Uterus (tissue), 4 donors: ENCODE data around the gene KLRC3. TPM values are rescaled to one million over a fixed set of nuclear protein-coding genes. Genes with fewer than 3 reads are reported as not detected.
"Not testable (repeated sequence)": the region's sequence is repeated elsewhere in the genome, so short reads cannot be mapped to it uniquely, and the experiment has no call there.

ENCODE experiments used
- DNase-seq, 2 donors: peaks; one replicate each; pipeline ENCODE4 v3.0.0-alpha.2; 2019 to 2020
- H3K27ac ChIP-seq, 2 donors: fragments of 200-600 bp; sonication (generic); 1 replicate in 1 of 2; 2 replicates in 1 of 2; pipeline ENCODE4 v1.5.1; 2016 to 2018
- H3K27me3 ChIP-seq, 2 donors: fragments of 200-600 bp; sonication (generic); one replicate each; pipeline ENCODE4 v1.5.1; 2018 to 2019; ENCODE audit warnings: control low read depth in 1 of 2
- H3K36me3 ChIP-seq, 2 donors: fragments of 200-600 bp; sonication (generic); one replicate each; pipeline ENCODE4 v1.5.1; 2019; ENCODE audit warnings: control low read depth in 1 of 2
- H3K4me1 ChIP-seq, 2 donors: fragments of 200-600 bp; sonication (generic); one replicate each; pipeline ENCODE4 v1.5.1; 2018 to 2019; ENCODE audit warnings: control low read depth in 1 of 2
- H3K4me3 ChIP-seq, 2 donors: fragments of 200-600 bp; sonication (generic); 1 replicate in 1 of 2; 2 replicates in 1 of 2; pipeline ENCODE4 v1.5.1; 2018 to 2019; ENCODE audit warnings: mild to moderate bottlenecking in 1 of 2
- H3K9me3 ChIP-seq, 2 donors: fragments of 200-600 bp; sonication (generic); one replicate each; pipeline ENCODE4 v1.5.1; 2019; ENCODE audit warnings: control low read depth in 1 of 2
- POLR2A ChIP-seq, 2 donors: fragments of 450-650 bp; IDR thresholded peaks; one replicate each; pipeline ENCODE4 v1.6.1; 2016; ENCODE audit warnings: antibody characterized with exemption in 2 of 2, mild to moderate bottlenecking in 1 of 2, moderate library complexity in 1 of 2
- intact Hi-C: fragments of 100-400 bp; cut with DNase I; formaldehyde crosslinking; loops from one replicate; pipeline ENCODE4 v1.15.1; 2023; ENCODE audit warnings: low total_unique reads
- total RNA-seq, 4 donors: library from RNA; depleted of rRNA in 3 of 4; stranded (reverse); fragments of >200 nt in 3 of 4; gene quantifications; one replicate each; pipeline versions ENCODE4 v1.1.0 to v1.2.4, GENCODE V29; 2014 to 2023
- TF ChIP-seq, protein P1 (sequence below), 4 experiments: fragments of 200-600 bp in 2 of 4; fragments of 450-650 bp in 2 of 4; sonication (generic) in 2 of 4; IDR thresholded peaks; one replicate each; pipeline ENCODE4 v1.5.1; 2016 to 2019; ENCODE audit warnings: antibody characterized with exemption in 4 of 4, mild to moderate bottlenecking in 2 of 4, moderate library complexity in 1 of 4
- donor health status: DM: yes; HTN: yes; CAD: no.

KLRC3 gene
- total RNA-seq, 4 donors from 2014 or later, result 1.8 TPM; not detected in 3

DNA sequence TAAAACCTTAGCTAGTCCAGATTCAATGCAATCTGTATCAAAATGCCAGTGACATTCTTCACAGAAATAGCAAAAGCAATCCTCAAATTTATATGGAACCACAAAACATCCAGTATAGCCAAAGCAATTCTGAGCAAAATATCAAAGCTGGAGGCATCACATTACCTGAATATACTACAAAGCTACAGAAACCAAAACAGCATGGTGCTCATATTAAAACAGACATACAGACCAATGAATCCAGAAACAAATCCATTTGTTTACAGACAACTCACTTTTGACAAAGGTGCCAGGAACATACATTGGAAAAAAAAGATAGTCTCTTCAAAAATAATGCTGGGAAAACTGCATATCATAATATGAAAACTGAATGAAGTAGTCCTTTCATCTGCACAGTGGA is 15.6 kb downstream of the KLRC3 start:
- no peaks in the 10 kb centered on the region for H3K4me1 ChIP-seq
- no peaks in the 10 kb centered on the region for H3K36me3 ChIP-seq
- H3K4me3 ChIP-seq, result no peak overlapping the region
- intact Hi-C loops, result no loop called here
- no peak overlapping the region for H3K27ac ChIP-seq
- no peak for DNase-seq
- H3K9me3 ChIP-seq, result no peaks in the 10 kb centered on the region
- no peak for TF ChIP-seq POLR2A (IDR thresholded peaks at IDR 0.05)
- TF ChIP-seq, protein P1, sequence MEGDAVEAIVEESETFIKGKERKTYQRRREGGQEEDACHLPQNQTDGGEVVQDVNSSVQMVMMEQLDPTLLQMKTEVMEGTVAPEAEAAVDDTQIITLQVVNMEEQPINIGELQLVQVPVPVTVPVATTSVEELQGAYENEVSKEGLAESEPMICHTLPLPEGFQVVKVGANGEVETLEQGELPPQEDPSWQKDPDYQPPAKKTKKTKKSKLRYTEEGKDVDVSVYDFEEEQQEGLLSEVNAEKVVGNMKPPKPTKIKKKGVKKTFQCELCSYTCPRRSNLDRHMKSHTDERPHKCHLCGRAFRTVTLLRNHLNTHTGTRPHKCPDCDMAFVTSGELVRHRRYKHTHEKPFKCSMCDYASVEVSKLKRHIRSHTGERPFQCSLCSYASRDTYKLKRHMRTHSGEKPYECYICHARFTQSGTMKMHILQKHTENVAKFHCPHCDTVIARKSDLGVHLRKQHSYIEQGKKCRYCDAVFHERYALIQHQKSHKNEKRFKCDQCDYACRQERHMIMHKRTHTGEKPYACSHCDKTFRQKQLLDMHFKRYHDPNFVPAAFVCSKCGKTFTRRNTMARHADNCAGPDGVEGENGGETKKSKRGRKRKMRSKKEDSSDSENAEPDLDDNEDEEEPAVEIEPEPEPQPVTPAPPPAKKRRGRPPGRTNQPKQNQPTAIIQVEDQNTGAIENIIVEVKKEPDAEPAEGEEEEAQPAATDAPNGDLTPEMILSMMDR (IDR thresholded peaks at IDR 0.05), result no peak
- no peaks in the 10 kb centered on the region for H3K27me3 ChIP-seq

DNA sequence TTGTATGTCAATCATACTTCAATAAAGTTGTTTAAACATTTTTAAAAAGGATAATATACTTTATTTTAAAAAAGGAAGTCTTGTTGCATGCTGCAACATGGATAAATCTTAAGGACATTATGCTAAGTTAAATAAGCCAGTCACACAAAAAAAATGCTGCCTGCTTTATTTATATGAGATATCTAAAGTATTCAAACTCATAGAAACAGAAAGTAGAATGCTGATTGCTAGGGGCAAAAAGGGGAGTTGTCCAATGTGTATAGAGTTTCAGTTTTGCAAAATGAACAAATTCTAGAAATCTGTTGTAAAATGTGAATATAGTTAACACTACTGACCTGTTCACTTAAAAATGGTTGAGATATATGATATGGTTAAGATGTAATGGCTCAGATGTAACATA is 19.6 kb downstream of the KLRC3 start:
- intact Hi-C loops, result no loop called here
- TF ChIP-seq, protein P1 (IDR thresholded peaks at IDR 0.05), result no peak
- no peak for TF ChIP-seq POLR2A (IDR thresholded peaks at IDR 0.05)
- no peak overlapping the region for H3K4me3 ChIP-seq

DNA sequence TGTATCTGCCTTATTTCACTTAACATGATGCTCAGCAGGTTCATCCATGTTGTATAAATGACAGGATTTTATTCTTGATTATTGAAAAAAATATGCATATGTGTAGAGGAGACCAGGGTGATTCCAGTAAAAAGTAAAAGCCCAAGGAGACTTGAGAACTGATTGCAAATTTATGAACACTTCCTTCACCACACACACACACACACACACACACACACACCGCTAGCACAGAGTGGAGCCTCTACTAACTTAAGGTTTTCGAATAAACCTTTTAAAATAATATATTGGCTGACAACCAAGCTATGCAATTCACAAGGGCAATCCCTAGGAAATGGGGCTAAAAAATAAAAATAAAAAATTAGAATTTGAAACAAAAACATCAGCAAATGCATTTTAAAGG is 22.2 kb downstream of the KLRC3 start:
- Histone ChIP-seq H3K27ac (no peak overlapping the region), H3K9me3 (no peaks in the 10 kb centered on the region), H3K4me1 (no peaks in the 10 kb centered on the region), H3K4me3 (no peak overlapping the region), H3K36me3 (no peaks in the 10 kb centered on the region), H3K27me3 (no peaks in the 10 kb centered on the region)
- no peak for DNase-seq
- intact Hi-C loops, result no loop called here
- no peak for TF ChIP-seq POLR2A (IDR thresholded peaks at IDR 0.05)
- TF ChIP-seq, protein P1 (IDR thresholded peaks at IDR 0.05), result no peak

More for the DNA sequence above, 19.6 kb downstream of the KLRC3 start:
- no peaks in the 10 kb centered on the region for H3K36me3 ChIP-seq
- H3K4me1 ChIP-seq, result no peaks in the 10 kb centered on the region
- H3K27me3 ChIP-seq, result no peaks in the 10 kb centered on the region
- H3K9me3 ChIP-seq, result no peaks in the 10 kb centered on the region
- H3K27ac ChIP-seq, result no peak overlapping the region
- no peak for DNase-seq

DNA sequence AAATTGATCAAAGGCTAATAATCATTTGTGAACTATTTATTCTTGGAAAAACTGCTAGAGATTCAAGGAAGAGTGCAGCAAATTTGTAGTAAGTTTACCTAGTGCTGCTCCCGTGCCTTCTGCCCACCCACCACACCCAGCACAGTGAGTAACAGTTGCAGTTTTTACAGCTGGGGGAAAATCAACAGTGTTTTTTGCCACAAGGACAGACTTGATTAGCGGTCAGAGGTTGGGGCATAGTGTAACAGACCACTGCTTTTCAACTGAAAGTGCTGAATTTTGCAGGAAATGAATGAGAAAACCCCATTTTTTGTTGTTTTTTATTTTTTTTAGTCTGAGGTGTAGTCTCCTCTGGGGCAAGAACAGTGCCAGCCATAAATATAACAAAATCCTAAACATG is 23.1 kb downstream of the KLRC3 start:
- intact Hi-C loops, result no loop called here
- H3K27me3 ChIP-seq, result no peaks in the 10 kb centered on the region
- no peaks in the 10 kb centered on the region for H3K36me3 ChIP-seq
- no peaks in the 10 kb centered on the region for H3K9me3 ChIP-seq
- no peak overlapping the region for H3K27ac ChIP-seq
- no peaks in the 10 kb centered on the region for H3K4me1 ChIP-seq
- TF ChIP-seq POLR2A (IDR thresholded peaks at IDR 0.05), result no peak
- TF ChIP-seq, protein P1 (IDR thresholded peaks at IDR 0.05), result no peak
- H3K4me3 ChIP-seq, result no peak overlapping the region
- no peak for DNase-seq

DNA sequence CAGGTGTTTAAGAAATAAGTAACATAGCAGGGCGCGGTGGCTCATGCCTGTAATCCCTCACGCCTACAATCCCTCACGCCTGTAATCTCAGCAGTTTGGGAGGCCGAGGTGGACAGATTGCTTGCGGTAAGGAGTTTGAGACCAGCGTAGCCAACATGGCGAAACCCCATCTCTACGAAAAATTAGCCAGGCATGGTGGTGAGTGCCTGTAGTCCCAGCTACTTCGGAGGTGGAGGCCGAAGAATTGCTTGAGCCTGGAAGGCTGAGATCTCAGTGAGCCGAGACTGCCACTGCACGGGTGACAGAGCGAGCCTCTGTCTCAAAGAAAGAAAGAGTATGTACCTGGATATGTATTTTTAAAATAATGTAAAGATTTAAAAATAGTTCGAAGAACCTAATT is 24.2 kb downstream of the KLRC3 start:
- H3K4me1 ChIP-seq, intact Hi-C loops, DNase-seq, H3K27me3 ChIP-seq, H3K27ac ChIP-seq, H3K36me3 ChIP-seq, H3K4me3 ChIP-seq, H3K9me3 ChIP-seq: not testable (repeated sequence)

DNA sequence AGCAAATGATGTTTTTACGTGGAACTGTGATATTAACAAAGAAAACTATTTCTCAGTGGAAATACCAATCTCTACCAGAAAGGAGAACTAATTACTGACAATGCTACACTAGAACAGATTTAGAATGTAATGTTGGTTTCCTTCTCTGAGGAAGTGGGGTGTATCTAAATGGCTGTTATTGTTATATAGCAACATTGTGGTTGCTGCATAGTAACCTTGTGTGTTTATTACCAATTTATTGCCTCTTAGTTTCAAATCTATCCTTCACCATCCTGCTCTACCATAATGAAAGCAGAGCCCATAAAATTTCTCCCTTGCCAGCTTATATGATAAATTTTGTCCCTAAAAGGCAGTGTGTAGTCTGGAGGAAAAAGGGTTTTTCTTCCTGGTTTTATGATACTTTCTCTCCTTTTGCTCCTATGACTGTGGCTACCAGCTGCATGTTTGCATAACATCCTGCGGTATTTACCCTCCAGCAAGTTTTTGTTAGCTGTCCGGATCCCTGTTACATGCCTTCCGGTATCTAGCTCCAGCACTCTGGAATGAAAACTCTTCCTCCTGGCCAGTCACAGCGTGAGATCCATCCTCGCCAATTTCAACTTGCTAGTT is 24.9 kb downstream of the KLRC3 start:
- no peak for TF ChIP-seq POLR2A (IDR thresholded peaks at IDR 0.05)
- TF ChIP-seq, protein P1 (IDR thresholded peaks at IDR 0.05), result no peak
- H3K36me3 ChIP-seq, result no peaks in the 10 kb centered on the region
- H3K9me3 ChIP-seq, result no peaks in the 10 kb centered on the region
- no peaks in the 10 kb centered on the region for H3K27me3 ChIP-seq
- H3K4me1 ChIP-seq, result no peaks in the 10 kb centered on the region
- H3K4me3 ChIP-seq, result no peak overlapping the region
- DNase-seq, result no peak
- no peak overlapping the region for H3K27ac ChIP-seq
- intact Hi-C loops, result no loop called here

DNA sequence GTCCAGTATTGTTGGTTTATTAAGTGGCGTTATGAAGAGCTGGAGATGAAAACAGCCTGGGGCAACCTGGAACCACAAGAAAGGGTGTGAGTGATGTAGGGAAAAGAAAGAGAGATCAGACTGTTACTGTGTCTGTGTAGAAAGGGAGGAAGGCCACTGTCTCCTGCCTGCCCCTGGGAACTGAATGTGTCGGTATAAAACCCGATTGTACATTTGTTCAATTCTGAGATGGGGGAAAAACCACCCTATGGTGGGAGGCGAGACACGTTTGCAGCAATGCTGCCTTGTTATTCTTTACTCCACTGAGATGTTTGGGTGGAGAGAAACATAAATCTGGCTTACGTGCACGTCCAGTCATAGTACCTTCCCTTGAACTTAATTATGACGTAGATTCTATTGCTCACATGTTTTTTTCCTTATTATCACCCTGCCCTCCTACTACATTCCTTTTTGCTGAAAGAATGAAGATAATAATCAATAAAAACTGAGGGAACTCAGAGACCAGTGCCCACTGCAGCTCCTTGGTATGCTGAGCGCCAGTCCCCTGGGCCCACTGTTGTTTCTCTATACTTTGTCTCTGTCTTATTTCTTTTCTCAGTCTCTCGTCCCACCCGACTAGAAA is 25.8 kb downstream of the KLRC3 start:
- H3K27me3 ChIP-seq, H3K4me1 ChIP-seq, H3K4me3 ChIP-seq, DNase-seq, H3K27ac ChIP-seq, intact Hi-C loops, H3K9me3 ChIP-seq, H3K36me3 ChIP-seq: not testable (repeated sequence)
